Mesenchymal stem cell (in vitro differentiated cells and primary cell): ENCODE data around the gene HSPBP1.

Experiments
- DNase-seq: peaks from one replicate; pipeline ENCODE4 v3.0.0-alpha.2; 2013
- H2AFZ ChIP-seq: one replicate; pipeline ENCODE4 v1.6.1; 2013; ENCODE audit warnings: low read depth, mild to moderate bottlenecking, control low read depth, inconsistent platforms, low read length, moderate library complexity
- H2AK5ac ChIP-seq: 2 replicates; pipeline ENCODE4 v1.6.1; 2013; ENCODE audit warnings: low read length, moderate library complexity, mild to moderate bottlenecking, inconsistent platforms; ENCODE audit not compliant: severe bottlenecking
- H2BK120ac ChIP-seq: one replicate; pipeline ENCODE4 v1.6.1; 2013; ENCODE audit warnings: low read depth, mild to moderate bottlenecking, inconsistent platforms, low read length, moderate library complexity
- H2BK12ac ChIP-seq, 2 experiments: one replicate each; pipeline ENCODE4 v1.6.1; 2013; ENCODE audit warnings: inconsistent platforms in 2 of 2, low read length in 2 of 2, mild to moderate bottlenecking in 2 of 2, moderate library complexity in 2 of 2, control low read depth in 1 of 2
- H2BK15ac ChIP-seq: one replicate; pipeline ENCODE4 v1.6.1; 2013; ENCODE audit warnings: mild to moderate bottlenecking, low read depth, inconsistent platforms; ENCODE audit not compliant: poor library complexity, severe bottlenecking
- H2BK5ac ChIP-seq: 2 replicates; pipeline ENCODE4 v1.6.1; 2013; ENCODE audit warnings: low read depth, mild to moderate bottlenecking, low read length, control low read depth, inconsistent platforms; ENCODE audit not compliant: poor library complexity, severe bottlenecking
- H3K14ac ChIP-seq, 2 experiments: one replicate each; pipeline ENCODE4 v1.6.1; 2013; ENCODE audit warnings: inconsistent platforms in 2 of 2, low read length in 2 of 2, control low read depth in 1 of 2, mild to moderate bottlenecking in 1 of 2, moderate library complexity in 1 of 2
- H3K18ac ChIP-seq, 2 experiments: one replicate each; pipeline ENCODE4 v1.6.1; 2013; ENCODE audit warnings: inconsistent platforms in 2 of 2, low read length in 2 of 2, control low read depth in 1 of 2, low read depth in 1 of 2, mild to moderate bottlenecking in 1 of 2
- H3K23ac ChIP-seq, 2 experiments: one replicate each; pipeline ENCODE4 v1.6.1; 2013; ENCODE audit warnings: inconsistent platforms in 2 of 2, low read length in 2 of 2, mild to moderate bottlenecking in 2 of 2, moderate library complexity in 2 of 2, control low read depth in 1 of 2
- H3K27ac ChIP-seq: 2 replicates; pipeline ENCODE4 v1.5.1; 2013; ENCODE audit warnings: mild to moderate bottlenecking, moderate library complexity, low read length, control low read depth, inconsistent platforms; ENCODE audit not compliant: poor library complexity, severe bottlenecking
- H3K27me3 ChIP-seq, 2 experiments: 2 replicates each; pipeline versions ENCODE4 v1.6.1 to v1.7.0; 2013; ENCODE audit warnings: low read length in 2 of 2, mild to moderate bottlenecking in 2 of 2, moderate library complexity in 2 of 2, control low read depth in 1 of 2, inconsistent platforms in 1 of 2; ENCODE audit not compliant: control insufficient read depth in 1 of 2, insufficient read depth in 1 of 2
- H3K36me3 ChIP-seq, 2 experiments: 2 replicates each; pipeline versions ENCODE4 v1.6.1 to v1.7.0; 2013; ENCODE audit warnings: low read length in 2 of 2, control low read depth in 1 of 2, inconsistent platforms in 1 of 2, low read depth in 1 of 2, mild to moderate bottlenecking in 1 of 2; ENCODE audit not compliant: insufficient read depth in 2 of 2, control insufficient read depth in 1 of 2
- H3K4ac ChIP-seq, 2 experiments: one replicate each; pipeline ENCODE4 v1.6.1; 2013; ENCODE audit warnings: inconsistent platforms in 2 of 2, low read length in 2 of 2, mild to moderate bottlenecking in 2 of 2, moderate library complexity in 2 of 2, control low read depth in 1 of 2, low read depth in 1 of 2
- H3K4me1 ChIP-seq: 2 replicates; pipeline ENCODE4 v1.6.1; 2013; ENCODE audit warnings: low read depth, low read length, control low read depth; ENCODE audit not compliant: control insufficient read depth, insufficient read depth
- H3K4me2 ChIP-seq: 2 replicates; pipeline ENCODE4 v1.6.1; 2013; ENCODE audit warnings: low read length, mild to moderate bottlenecking, inconsistent platforms; ENCODE audit not compliant: poor library complexity, severe bottlenecking
- H3K4me3 ChIP-seq, 2 experiments: 2 replicates each; pipeline versions ENCODE4 v1.5.1 to v1.7.0; 2013; ENCODE audit warnings: low read length in 2 of 2, mild to moderate bottlenecking in 2 of 2, control low read depth in 1 of 2, low read depth in 1 of 2; ENCODE audit not compliant: insufficient read depth in 1 of 2
- H3K79me1 ChIP-seq: replicated peaks from 2 replicates; pipeline ENCODE4 v1.6.1; 2013; ENCODE audit warnings: mild to moderate bottlenecking, control low read depth, low read length, inconsistent platforms; ENCODE audit not compliant: poor library complexity, severe bottlenecking
- H3K9ac ChIP-seq: 2 replicates; pipeline ENCODE4 v1.7.0; 2013; ENCODE audit warnings: mild to moderate bottlenecking, low read length, moderate library complexity
- H3K9me3 ChIP-seq: 2 replicates; pipeline ENCODE4 v1.7.0; 2013; ENCODE audit warnings: mild to moderate bottlenecking, low read length; ENCODE audit not compliant: control insufficient read depth
- H4K8ac ChIP-seq: one replicate; pipeline ENCODE4 v1.6.1; 2013; ENCODE audit warnings: inconsistent platforms, mild to moderate bottlenecking, low read length, moderate library complexity
- H4K91ac ChIP-seq: one replicate; pipeline ENCODE4 v1.6.1; 2013; ENCODE audit warnings: mild to moderate bottlenecking, low read length, inconsistent platforms
- WGBS: methylation state at CpG from one replicate; pipeline ENCODE4 v1.1.7; 2013; ENCODE audit warnings: mixed read lengths; 5-methylcytosine and 5-hydroxymethylcytosine counted together

The HSPBP1 gene

GRCh38 chr19:55244004-55244680, 35.8 kb downstream of the HSPBP1 start:
- no peak overlapping the region for H3K27ac ChIP-seq
- no peak overlapping the region for H3K4ac ChIP-seq
- no peak overlapping the region for H3K14ac ChIP-seq
- no peak overlapping the region for H3K4me3 ChIP-seq
- H2AFZ ChIP-seq = no peak overlapping the region
- no peak overlapping the region for H2AK5ac ChIP-seq
- 96% methylated on average over 12 of the region's 12 CpGs for WGBS
- H2BK5ac ChIP-seq = no peak overlapping the region
- no peak overlapping the region for H3K23ac ChIP-seq
- no peaks in the 10 kb centered on the region for H3K9me3 ChIP-seq
- no peak overlapping the region for H4K91ac ChIP-seq
- H2BK15ac ChIP-seq = no peak overlapping the region
- H3K36me3 ChIP-seq = peaks cover 73 to 87% of the 10 kb centered on the region in 2 experiments
- peaks cover 46% of the 10 kb centered on the region for H3K79me1 ChIP-seq
- H3K18ac ChIP-seq = no peak overlapping the region
- H2BK120ac ChIP-seq = no peak overlapping the region
- no peak overlapping the region for H2BK12ac ChIP-seq
- no peak overlapping the region for H3K9ac ChIP-seq
- H3K27me3 ChIP-seq = no peaks in the 10 kb centered on the region
- H3K4me2 ChIP-seq = no peak overlapping the region
- no peak for DNase-seq
- H3K4me1 ChIP-seq = peaks cover 24% of the 10 kb centered on the region
- H4K8ac ChIP-seq = no peak overlapping the region

DNA sequence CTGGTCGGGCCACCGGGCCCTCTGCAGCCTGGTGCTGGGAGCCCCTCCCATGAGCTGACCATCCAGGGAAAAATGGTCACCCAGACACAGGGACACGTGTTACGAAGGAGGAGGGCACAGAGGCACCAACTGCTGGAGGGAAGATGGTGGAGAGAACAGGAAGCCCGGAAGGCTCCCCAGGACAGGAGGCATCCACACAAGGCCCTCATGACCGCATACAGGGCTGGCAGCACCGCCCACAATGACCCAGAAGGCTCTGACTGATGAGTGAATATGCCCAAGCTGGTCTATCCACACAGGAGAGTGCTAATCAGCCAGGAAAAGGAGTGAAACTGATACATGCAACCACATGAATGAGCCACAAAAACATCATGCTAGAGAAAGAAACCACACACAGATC, 37.4 kb downstream of the HSPBP1 start:
- Histone ChIP-seq H2BK5ac (no peak overlapping the region), H3K4me2 (no peak overlapping the region), H2BK15ac (no peak overlapping the region), H3K9ac (no peak overlapping the region), H3K14ac (no peak overlapping the region), H2AK5ac (no peak overlapping the region), H3K9me3 (no peaks in the 10 kb centered on the region), H4K8ac (no peak overlapping the region), H2BK12ac (no peak overlapping the region), H3K27ac (no peak overlapping the region), H4K91ac (no peak overlapping the region), H3K4me3 (no peak overlapping the region), H3K4ac (no peak overlapping the region), H3K18ac (no peak overlapping the region), H3K4me1 (peaks cover 13% of the 10 kb centered on the region), H3K36me3 (peaks cover 89 to 90% of the 10 kb centered on the region in 2 experiments), H2BK120ac (no peak overlapping the region), H2AFZ (no peak overlapping the region), H3K79me1 (peaks cover 55% of the 10 kb centered on the region), H3K23ac (no peak overlapping the region), H3K27me3 (no peaks in the 10 kb centered on the region)
- no peak for DNase-seq
- 94% methylated on average over 7 of the region's 7 CpGs for WGBS

DNA sequence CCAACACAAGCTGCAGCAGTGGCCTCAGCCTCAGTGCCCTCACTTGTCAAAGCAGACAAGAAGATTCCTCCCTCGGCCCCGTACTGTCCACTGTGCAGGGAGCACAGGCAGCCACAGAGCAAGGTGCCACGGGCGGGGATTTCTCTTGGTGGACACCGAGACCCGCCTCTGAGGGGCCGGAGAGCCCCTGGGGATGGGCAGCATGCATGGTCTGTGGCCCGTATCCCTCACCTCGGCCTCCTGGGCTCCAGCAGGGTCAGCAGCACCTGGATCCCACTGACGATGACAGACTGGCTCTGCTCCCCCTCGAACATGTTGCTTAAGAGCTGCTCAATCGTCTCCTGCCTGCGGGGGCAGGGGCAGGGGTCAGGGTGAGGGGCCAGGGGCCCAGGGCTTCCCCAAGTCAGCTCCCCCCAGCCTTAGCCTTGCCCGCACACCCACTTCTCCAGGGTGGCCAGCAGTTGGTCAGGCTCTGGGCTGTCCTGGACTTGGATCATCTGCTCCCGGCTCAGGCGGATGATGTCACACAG, 37.9 kb downstream of the HSPBP1 start:
- no peak overlapping the region for H4K8ac ChIP-seq
- no peak overlapping the region for H2BK12ac ChIP-seq
- DNase-seq = no peak
- H3K18ac ChIP-seq = no peak overlapping the region
- H3K23ac ChIP-seq = no peak overlapping the region
- H3K4me3 ChIP-seq = no peak overlapping the region
- no peaks in the 10 kb centered on the region for H3K9me3 ChIP-seq
- no peak overlapping the region for H3K4me2 ChIP-seq
- WGBS = 97% methylated on average over 16 of the region's 16 CpGs
- no peak overlapping the region for H3K14ac ChIP-seq
- H3K4me1 ChIP-seq = peaks cover 8% of the 10 kb centered on the region
- H2BK15ac ChIP-seq = no peak overlapping the region
- H3K27me3 ChIP-seq = no peaks in the 10 kb centered on the region
- H3K9ac ChIP-seq = no peak overlapping the region
- peaks cover 53% of the 10 kb centered on the region for H3K79me1 ChIP-seq
- H2BK120ac ChIP-seq = no peak overlapping the region
- no peak overlapping the region for H2AK5ac ChIP-seq
- peaks cover 90 to 94% of the 10 kb centered on the region in 2 experiments for H3K36me3 ChIP-seq
- H2BK5ac ChIP-seq = no peak overlapping the region
- no peak overlapping the region for H3K27ac ChIP-seq
- H2AFZ ChIP-seq = no peak overlapping the region
- H4K91ac ChIP-seq = no peak overlapping the region
- H3K4ac ChIP-seq = no peak overlapping the region

- Histone ChIP-seq H2AFZ (no peak overlapping the region), H3K9me3 (no peaks in the 10 kb centered on the region), H2BK15ac (no peak overlapping the region), H3K27me3 (no peaks in the 10 kb centered on the region), H2AK5ac (no peak overlapping the region), H4K8ac (no peak overlapping the region), H3K4me3 (no peak overlapping the region), H2BK5ac (no peak overlapping the region), H3K14ac (no peak overlapping the region), H3K27ac (no peak overlapping the region), H3K36me3 (peaks cover 90 to 94% of the 10 kb centered on the region in 2 experiments), H3K9ac (no peak overlapping the region), H2BK12ac (no peak overlapping the region), H3K4ac (no peak overlapping the region), H3K4me1 (peaks cover 2% of the 10 kb centered on the region), H3K23ac (no peak overlapping the region), H3K4me2 (no peak overlapping the region), H4K91ac (no peak overlapping the region), H3K79me1 (peaks cover 49% of the 10 kb centered on the region), H3K18ac (no peak overlapping the region), H2BK120ac (no peak overlapping the region)
- no peak for DNase-seq
- 98% methylated on average over 36 of the region's 37 CpGs for WGBS
Measured at GRCh38 chr19:55241143-55241934, 38.6 kb downstream of the HSPBP1 start.
